ENCODE results near the gene ZNF169.
"Not testable (repeated sequence)": the region's sequence is repeated elsewhere in the genome, so short reads cannot be mapped to it uniquely, and the experiment has no call there.

DNA sequence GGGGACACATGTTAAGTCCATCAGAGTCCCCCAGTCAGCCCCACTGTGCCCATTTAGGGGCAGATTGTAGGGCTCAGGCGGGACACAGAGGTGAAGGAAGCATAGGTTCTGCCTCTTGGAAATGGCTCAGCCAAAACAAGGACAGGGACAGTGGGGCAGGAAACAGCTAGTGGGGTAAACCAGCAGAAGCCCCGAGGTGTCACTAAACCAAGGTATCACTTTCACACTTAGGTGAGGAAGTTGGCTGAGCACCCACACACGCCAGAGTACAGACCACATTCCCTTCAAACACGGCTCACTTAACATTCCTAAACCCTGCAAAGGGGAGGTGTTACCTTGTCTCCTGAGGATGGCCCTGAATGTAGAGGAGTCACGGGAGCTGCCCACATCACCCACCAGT lies 57.1 kb downstream of the ZNF169 start:
- not testable (repeated sequence) for TF ChIP-seq EZH2 (optimal IDR thresholded peaks at IDR 0.05; ENCODE audit: low read depth, low read length); EZH2phosphoT487 (IDR thresholded peaks at IDR 0.05; ENCODE audit: low read length)
- TF ChIP-seq, protein P1, sequence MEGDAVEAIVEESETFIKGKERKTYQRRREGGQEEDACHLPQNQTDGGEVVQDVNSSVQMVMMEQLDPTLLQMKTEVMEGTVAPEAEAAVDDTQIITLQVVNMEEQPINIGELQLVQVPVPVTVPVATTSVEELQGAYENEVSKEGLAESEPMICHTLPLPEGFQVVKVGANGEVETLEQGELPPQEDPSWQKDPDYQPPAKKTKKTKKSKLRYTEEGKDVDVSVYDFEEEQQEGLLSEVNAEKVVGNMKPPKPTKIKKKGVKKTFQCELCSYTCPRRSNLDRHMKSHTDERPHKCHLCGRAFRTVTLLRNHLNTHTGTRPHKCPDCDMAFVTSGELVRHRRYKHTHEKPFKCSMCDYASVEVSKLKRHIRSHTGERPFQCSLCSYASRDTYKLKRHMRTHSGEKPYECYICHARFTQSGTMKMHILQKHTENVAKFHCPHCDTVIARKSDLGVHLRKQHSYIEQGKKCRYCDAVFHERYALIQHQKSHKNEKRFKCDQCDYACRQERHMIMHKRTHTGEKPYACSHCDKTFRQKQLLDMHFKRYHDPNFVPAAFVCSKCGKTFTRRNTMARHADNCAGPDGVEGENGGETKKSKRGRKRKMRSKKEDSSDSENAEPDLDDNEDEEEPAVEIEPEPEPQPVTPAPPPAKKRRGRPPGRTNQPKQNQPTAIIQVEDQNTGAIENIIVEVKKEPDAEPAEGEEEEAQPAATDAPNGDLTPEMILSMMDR (IDR thresholded peaks at IDR 0.05; ENCODE audit: low read length) = not testable (repeated sequence)
